ENCODE data around the gene ATP11A.

The ATP11A gene

DNA sequence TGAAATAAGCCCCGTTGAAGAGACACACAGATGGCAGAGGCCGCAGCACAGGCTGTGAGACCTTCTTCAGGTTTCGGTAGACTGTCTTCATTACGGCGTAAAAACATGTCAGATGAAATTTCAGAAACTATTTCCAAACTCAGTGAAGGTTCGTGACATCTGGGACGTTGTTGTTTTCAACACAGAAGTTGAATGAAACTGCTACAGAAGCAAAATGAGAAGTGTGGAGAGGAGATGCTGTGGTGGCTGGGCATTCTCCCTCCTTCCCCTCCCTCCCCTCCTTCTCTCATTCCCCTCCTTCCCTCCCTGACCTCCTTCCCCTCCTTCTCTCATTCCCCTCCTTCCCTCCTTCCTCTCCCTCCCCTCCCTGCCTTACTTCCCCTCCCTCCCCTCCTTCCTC is 113.6 kb downstream of the ATP11A start:
- no peak for DNase-seq
- ATAC-seq = no peak
- Mint-ChIP-seq H3K27ac (peak overlapping the region; percentile 27 to 52), H3K9me3 (peaks cover 10 to 11% of the 10 kb centered on the region in 2 donors), H3K4me1 (peaks cover 7% of the 10 kb centered on the region), H3K27me3 (no peaks in the 10 kb centered on the region), H3K4me3 (no peak overlapping the region)

DNA sequence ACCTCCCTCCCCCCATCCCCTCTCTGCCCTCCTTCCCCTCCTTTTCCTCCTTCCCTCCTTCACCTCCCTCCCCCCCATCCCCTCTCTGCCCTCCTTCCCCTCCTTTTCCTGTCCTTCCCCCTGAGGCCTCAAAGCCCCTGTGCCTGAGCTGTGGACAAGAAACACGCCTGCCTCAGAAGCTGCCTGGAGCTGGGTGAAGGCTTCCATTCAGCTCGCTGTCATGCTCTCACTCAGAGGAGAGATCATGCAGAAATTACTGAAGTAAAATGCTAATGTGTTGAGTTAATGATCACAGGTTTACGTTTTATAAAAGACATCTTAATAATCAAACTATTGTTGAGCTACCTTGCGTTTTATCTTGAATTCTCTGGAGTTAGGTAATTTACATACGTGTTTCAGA is 114.5 kb downstream of the ATP11A start:
- H3K27me3 Mint-ChIP-seq = no peaks in the 10 kb centered on the region
- H3K4me1 Mint-ChIP-seq = peaks cover 7% of the 10 kb centered on the region
- H3K9me3 Mint-ChIP-seq = peaks cover under 1 to 1% of the 10 kb centered on the region in 2 donors
- DNase-seq = no peak
- H3K27ac Mint-ChIP-seq = peak overlapping the region in 1 of 2 donors; percentile 65
- no peak for ATAC-seq
- H3K4me3 Mint-ChIP-seq = no peak overlapping the region

DNA sequence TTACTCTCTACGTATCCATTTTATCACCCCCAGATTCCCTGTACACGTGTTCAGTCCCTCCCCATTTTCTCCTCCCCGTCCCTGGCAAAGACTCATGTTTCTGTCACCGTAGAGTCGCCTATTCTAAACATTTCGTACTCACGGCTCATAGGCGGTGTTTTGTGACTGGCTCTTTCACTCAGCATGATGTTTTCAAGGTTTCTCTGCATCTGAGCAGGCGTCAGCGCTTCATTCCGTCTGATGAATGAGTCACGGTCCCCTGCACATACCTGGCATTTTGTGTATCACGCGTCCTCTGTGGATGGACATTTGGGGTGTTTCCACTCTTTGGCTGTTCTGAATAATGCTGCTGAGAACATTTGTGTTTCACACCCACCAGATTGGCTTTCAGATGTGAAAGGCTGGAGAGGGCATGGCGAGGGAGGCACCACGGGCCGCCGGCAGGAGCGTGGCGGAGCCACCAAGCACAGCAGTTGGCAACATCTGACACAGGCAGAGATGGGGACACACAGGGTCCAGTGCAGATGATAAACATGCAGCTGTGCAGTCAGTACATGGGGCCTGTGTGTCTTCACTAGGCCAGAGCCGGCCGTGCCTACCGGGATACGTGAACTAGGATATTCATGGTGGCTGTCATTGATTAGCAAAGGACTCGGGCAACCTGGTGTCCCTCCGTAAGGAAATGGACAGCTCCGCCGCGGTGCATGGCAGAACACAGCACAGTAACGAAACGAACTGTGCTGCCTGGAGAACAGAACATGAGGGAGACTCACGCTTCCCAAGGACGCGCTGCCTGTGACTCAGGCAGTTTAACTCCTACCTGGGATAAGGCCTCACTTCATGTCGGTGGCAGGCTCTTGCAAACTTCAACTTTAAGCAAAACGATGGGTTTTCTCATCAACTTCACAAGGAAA is 117.2 kb downstream of the ATP11A start:
- Mint-ChIP-seq H3K4me3 (no peak overlapping the region), H3K27ac (peak overlapping the region in 1 of 2 donors; percentile 81), H3K27me3 (no peaks in the 10 kb centered on the region), H3K4me1 (peaks cover 5% of the 10 kb centered on the region), H3K9me3 (no peaks in the 10 kb centered on the region)
- ATAC-seq = no peak
- DNase-seq = no peak

DNA sequence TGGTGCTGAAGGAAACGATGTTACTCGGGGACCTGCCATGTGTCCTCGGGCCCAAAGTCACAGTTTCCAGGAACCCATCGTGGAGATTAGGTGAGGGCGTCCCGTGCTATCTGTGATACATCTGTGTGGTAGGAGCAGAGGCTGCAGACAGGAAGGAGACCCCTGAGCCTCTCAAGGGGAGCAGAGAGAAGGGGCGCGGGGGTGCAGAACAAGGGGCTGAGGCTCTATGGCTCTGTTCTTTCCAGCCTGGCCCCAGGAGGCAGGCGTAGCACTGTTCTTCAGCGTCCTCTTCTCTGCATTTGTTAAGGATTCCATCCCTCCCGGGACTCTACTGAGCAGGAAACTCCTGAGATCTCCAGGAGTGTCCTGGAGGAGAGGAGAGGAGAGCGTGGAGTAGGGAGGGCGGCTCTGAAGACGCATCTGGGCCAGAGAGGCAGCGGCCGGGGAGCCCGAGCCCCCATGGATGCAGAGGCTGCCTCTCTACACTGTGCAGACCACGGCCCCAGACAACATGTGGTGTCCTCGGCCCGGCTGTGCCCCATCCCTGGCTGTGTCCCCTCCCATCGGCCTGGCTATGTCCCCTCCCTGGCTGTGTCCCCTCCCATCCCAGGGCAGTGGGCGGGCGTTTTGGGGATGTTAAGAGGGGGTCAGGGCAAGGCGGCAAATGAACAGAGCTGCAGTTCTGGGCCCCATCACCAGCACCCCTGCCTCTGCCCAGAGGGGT is 118.0 kb downstream of the ATP11A start:
- Mint-ChIP-seq H3K4me3 (no peak overlapping the region), H3K4me1 (no peaks in the 10 kb centered on the region), H3K9me3 (no peaks in the 10 kb centered on the region), H3K27ac (no peak overlapping the region), H3K27me3 (no peaks in the 10 kb centered on the region)
- DNase-seq = no peak
- ATAC-seq = peak; percentile 46

DNA sequence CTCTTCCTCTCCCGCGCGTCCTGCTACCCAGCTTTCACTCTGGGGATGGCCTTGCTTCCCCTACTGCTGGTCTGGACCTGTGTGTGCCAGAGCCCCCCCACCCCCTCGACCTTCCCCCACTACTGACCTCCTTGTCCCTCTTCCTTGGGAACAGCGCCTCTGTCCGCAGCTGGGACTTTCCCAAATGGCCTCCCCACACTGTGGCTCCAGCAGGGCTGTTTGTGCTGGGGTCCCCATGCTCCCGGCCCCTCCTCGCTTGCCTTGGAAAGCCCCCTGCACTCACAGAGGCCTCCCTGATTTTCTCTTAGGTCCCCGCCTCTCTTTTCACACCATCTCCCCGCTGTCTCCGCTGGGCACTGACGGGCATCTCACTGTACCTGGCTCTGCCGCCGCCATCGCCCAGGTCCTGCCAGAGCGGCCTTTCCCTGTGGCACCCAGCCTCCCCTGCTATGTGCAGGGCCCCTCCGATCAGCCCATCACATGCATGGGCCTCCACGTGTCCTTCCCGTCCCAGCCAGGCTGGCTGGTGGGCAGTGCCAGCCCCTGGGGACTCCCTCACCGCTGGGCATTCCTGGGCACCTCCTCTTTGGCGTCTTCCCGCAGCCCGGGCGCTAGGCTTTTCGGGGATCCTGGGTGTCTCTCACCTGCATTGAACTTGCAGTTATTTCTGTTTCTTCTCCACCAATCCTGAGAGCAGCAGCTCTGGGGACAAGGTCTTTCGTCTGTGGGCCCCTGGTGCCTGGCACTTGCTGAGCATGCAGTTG is 118.7 kb downstream of the ATP11A start:
- ATAC-seq (no peak), DNase-seq (no peak)
- Mint-ChIP-seq H3K4me3 (no peak overlapping the region), H3K9me3 (no peaks in the 10 kb centered on the region), H3K27me3 (no peaks in the 10 kb centered on the region), H3K27ac (peak overlapping the region in 1 of 2 donors; percentile 64), H3K4me1 (no peaks in the 10 kb centered on the region)

DNA sequence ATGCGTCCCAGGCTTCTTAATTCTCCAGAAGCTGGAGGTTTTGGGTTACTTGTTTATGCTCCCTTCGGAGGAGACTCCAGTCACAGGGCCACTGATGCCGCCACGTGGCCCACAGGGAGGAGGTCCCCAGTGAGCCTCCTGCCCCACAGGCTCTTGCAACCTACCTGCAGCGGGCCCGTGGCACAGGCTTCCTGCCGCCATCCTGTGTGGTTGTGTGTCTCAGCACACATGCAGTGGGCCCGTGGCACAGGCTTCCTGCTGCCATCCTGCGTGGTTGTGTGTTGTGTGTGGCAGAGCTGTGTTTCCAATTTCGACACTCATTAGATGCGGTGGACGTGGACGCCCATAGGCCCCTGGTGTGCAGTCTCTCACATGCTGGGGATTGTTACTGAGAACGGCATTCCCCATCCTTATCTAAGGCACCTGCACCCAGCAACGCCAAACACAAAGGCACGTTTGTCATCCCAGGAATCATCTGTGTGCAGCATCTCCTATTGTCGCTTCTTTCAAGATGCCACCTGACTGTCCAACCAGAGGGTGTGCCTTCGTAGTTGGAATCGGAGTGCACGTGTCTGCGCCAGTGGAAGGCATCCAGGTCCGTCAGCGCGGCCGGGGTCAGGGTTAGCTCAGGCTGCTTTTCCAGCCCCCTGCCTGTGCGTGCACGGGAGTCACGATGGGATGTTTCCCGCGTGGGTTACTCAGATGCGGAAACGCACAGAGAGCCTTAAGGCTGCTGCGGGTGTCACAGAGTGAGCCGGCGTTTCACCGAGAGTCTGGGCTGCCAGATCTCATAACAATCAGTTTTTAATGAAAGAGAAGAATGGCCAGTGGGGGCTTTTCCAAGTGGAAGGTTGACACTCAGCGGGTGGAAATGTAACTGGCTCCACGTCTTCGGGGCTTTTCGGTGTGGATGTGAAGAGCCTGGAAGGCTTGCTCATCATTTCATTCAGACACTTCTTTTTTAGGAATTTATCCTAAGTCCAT is 119.8 kb downstream of the ATP11A start:
- Mint-ChIP-seq H3K4me1 (no peaks in the 10 kb centered on the region), H3K9me3 (no peaks in the 10 kb centered on the region), H3K27me3 (no peaks in the 10 kb centered on the region), H3K27ac (no peak overlapping the region), H3K4me3 (no peak overlapping the region)
- DNase-seq = no peak
- no peak for ATAC-seq

DNA sequence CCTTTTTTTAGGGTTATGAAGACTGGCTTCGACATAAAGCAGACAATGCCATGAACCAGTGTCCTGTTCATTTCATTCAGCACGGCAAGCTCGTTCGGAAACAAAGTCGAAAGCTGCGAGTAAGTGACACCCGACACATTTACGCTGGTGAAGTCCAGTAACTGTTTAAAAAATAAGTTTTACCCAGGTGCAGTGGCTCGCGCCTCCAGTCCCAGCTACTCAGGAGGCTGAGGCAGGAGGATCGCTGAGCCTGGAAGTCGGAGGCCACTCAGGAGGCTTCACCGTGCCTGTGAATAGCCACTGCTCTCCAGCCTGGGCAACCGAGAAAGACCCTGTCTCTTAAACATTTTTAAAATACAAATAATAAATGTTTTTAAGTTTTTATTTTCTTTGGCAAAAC is 120.8 kb downstream of the ATP11A start:
- ATAC-seq (no peak), DNase-seq (no peak)
- Mint-ChIP-seq H3K27me3 (no peaks in the 10 kb centered on the region), H3K4me1 (no peaks in the 10 kb centered on the region), H3K27ac (no peak overlapping the region), H3K9me3 (no peaks in the 10 kb centered on the region), H3K4me3 (no peak overlapping the region)

DNA sequence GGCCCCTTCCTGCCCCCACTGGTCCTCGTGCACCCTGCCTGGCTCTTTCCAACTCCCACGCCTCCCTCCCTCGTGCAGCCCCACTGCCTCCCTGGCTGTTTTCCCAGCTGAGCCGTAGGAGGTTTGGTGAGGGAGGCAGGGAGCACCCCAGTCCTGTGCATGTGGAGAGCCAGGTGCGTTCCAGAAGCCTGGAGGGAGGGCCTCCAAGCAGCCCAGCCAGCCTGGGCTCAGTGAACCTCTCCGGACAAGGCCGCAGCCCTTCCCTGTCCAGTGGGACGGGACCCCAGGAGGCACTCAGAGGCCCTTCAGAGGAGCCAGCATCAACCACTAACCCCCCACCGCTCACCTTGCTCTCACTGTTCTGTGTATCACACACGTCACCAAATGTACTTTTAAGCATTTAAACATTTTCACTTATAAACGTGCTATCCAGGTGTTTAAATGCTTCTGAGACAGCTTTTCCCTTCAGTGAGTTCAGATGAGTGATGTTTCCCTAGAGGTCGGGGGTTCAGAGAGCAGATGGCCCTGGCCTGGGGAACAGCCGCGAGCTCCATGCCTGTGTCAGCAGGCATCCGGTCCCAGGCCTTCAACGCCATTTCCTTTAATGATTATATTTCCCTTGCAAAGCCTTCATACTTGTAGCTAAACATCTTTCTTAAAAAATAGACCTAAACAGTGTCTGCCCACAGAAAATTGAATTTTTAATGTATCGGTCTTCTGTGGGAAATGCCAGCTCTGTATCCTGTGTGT is 122.6 kb downstream of the ATP11A start:
- no peaks in the 10 kb centered on the region for H3K9me3 Mint-ChIP-seq
- DNase-seq = no peak
- H3K27me3 Mint-ChIP-seq = no peaks in the 10 kb centered on the region
- ATAC-seq = no peak
- no peak overlapping the region for H3K4me3 Mint-ChIP-seq
- H3K27ac Mint-ChIP-seq = peak overlapping the region in 1 of 2 donors; percentile 37
- H3K4me1 Mint-ChIP-seq = no peaks in the 10 kb centered on the region

DNA sequence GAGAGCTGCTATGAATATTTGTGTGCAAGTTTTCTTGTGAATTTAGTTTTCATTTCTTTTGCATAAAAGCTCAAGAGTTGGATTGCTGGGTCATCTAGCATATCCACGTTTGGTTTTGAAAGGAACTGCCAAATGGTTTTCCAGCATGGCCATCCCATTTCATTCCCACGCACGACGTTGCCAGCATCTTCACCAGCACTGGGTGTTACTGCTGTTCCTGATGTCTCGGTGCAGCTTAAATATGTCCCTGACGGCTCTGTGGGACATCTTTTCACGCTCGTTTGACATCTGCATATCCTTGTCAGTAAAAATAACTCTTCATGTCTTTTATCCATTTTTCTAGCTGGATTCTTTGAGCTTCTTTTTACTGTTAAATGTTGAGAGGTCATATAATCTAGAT is 123.7 kb downstream of the ATP11A start:
- ATAC-seq = no peak
- H3K4me1 Mint-ChIP-seq = no peaks in the 10 kb centered on the region
- no peaks in the 10 kb centered on the region for H3K9me3 Mint-ChIP-seq
- no peak overlapping the region for H3K27ac Mint-ChIP-seq
- H3K27me3 Mint-ChIP-seq = no peaks in the 10 kb centered on the region
- H3K4me3 Mint-ChIP-seq = no peak overlapping the region
- no peak for DNase-seq

DNA sequence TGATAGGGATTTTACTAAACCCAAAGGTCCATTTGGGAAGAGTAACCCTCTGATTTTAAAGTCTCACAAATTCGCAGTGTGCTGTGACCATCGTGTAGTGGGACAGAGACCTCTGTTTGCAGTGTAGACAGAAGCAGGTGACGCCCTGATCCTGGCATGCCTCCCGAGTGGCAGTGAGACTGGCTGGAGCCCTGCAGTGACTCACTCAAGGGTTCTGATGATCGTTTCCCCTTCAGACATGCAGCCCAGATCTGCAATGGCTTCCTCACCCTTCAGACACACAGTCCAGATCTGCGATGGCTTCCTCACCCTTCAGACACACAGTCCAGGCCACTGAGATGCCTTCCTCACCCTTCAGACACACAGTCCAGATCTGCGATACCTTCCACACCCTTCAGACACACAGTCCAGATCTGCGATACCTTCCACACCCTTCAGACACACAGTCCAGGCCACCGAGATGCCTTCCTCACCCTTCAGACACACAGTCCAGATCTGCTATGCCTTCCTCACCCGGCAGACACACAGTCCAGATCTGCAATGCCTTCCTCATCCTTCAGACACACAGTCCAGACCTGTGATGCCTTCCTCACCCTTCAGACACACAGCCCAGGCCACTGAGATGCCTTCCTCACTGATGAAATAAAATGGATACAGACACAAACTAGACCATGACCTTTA is 125.2 kb downstream of the ATP11A start:
- no peaks in the 10 kb centered on the region for H3K27me3 Mint-ChIP-seq
- H3K9me3 Mint-ChIP-seq = no peaks in the 10 kb centered on the region
- no peak for ATAC-seq
- no peak overlapping the region for H3K4me3 Mint-ChIP-seq
- no peak overlapping the region for H3K27ac Mint-ChIP-seq
- no peak for DNase-seq
- H3K4me1 Mint-ChIP-seq = no peaks in the 10 kb centered on the region

DNA sequence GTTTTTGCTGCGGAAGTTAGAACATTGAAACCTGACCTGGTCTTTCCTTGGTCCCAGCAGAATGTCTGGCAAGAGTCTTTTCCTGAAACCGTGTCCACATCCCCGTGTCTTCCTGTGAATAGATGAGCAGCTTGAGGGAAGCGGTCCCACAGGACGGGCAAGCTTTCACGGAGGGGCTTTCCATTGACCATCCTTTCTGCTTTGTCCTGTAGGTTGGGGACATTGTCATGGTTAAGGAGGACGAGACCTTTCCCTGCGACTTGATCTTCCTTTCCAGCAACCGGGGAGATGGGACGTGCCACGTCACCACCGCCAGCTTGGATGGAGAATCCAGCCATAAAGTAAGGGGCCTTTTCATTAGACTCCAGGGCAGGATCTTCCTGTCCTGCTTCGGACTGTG is 126.0 kb downstream of the ATP11A start:
- Mint-ChIP-seq H3K27ac (no peak overlapping the region), H3K27me3 (no peaks in the 10 kb centered on the region), H3K4me3 (no peak overlapping the region), H3K9me3 (no peaks in the 10 kb centered on the region), H3K4me1 (no peaks in the 10 kb centered on the region)
- DNase-seq (no peak), ATAC-seq (no peak)

DNA sequence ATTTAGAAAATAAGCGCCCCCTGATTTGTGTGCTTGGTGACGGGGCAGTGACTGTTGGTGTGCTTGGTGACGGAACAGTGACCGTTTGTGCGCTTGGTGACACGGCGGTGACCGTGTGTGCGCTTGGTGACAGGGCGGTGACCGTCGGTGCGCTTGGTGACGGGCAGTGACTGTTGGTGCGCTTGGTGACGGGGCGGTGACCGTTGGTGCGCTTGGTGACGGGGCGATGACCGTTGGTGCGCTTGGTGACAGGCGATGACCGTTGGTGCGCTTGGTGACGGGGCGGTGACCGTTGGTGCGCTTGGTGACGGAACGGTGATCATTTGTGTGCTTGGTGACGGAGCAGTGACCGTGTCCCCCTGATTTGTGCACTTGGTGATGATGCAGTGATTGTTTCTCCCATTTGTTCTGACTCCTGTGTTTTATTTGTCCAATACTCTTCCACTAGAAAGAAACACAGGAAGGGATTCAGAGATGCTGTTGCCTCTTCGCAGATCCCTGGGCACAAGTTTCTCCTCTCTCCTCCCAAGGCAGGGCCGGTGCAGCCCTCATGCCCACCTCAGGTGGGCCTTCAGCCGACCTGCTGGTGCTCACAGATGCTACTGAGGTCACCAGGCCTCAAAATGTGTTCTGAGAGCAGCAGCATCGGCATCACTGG is 128.3 kb downstream of the ATP11A start:
- Mint-ChIP-seq H3K4me1 (no peaks in the 10 kb centered on the region), H3K4me3 (no peak overlapping the region), H3K9me3 (no peaks in the 10 kb centered on the region), H3K27me3 (no peaks in the 10 kb centered on the region), H3K27ac (no peak overlapping the region)
- DNase-seq (no peak), ATAC-seq (no peak)

DNA sequence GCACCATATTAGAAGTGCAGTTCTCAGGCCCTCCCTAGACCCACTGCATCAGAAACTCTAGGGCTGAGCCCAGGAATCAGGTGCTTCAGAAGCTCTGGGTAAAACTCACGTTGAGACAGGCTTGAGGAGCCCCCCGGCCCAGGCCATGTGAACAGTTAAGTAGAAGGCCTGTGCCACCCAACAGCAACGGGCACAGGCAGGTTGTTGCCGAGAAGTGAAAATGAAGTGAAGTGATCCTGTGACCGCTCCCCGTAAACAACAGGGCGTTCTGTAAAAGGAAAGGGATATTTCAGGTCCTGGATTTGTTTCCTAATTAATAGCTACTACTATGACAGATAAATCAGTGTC is 128.8 kb downstream of the ATP11A start:
- Mint-ChIP-seq H3K27me3 (no peaks in the 10 kb centered on the region), H3K27ac (no peak overlapping the region), H3K9me3 (no peaks in the 10 kb centered on the region), H3K4me1 (no peaks in the 10 kb centered on the region), H3K4me3 (no peak overlapping the region)
- ATAC-seq (no peak), DNase-seq (no peak)

Data from stimulated activated naive CD8-positive, alpha-beta T cell treated with anti-CD3 and anti-CD28 coated beads, Interleukin-15, amount 100 ng/mL, for 72 hours (primary cell).